Coronary artery (tissue), 2 donors: ENCODE data around the gene PLEKHJ1.
A peak's percentile ranks its signal among the peaks of the same experiment; 100 is the strongest.

ENCODE experiments used
- DNase-seq: peaks from one replicate; pipeline ENCODE4 v3.0.0-alpha.2; 2017; ENCODE audit warnings: low spot score
- H3K27ac ChIP-seq, 2 donors: fragments of 200-600 bp; sonication (generic); one replicate each; pipeline ENCODE4 v1.5.1; 2016 to 2019
- H3K4me3 ChIP-seq: fragments of 200-600 bp; sonication (generic); 2 replicates; pipeline ENCODE4 v1.5.1; 2016; ENCODE audit warnings: mild to moderate bottlenecking, moderate library complexity
- CTCF ChIP-seq: fragments of 200-600 bp; sonication (generic); IDR thresholded peaks from one replicate; pipeline ENCODE4 v1.5.1; 2019; ENCODE audit warnings: antibody characterized with exemption

The PLEKHJ1 gene

GRCh38 chr19:2232286-2233151 is 3.6 kb downstream of the PLEKHJ1 start:
- TF ChIP-seq CTCF = no peak
- DNase-seq = no peak
- no peak overlapping the region for H3K27ac ChIP-seq
- H3K4me3 ChIP-seq = no peak overlapping the region

DNA sequence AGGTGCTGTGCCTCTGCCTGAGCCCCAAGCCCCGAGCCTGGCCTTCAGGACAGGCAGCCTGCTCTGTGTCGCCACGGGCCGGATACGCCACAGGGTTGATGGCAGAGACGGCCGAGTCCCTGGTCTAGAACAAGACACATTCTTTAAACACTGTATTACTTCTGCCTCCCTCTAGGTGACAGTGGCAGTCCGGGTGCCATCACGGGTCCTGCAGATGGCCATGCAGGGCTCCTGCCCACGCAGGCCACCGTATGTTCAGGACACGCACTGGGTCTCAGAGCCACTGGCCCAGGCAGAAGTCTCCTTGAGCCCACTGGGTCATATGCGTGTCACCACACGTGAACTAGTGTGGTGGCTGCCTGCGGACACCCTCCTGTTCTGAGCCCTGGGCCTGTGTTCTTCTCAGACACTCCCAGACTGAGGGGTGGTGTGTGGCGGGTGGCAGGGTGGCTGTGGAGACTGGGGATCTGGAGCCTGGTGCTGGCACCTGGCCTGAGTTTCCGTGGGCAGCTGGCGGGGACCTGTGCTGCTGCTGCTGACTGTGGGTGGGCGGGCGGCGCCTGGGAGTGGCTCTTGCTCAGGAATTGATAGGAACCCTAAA is 4.4 kb downstream of the PLEKHJ1 start:
- no peak for TF ChIP-seq CTCF
- Histone ChIP-seq H3K4me3 (no peak overlapping the region), H3K27ac (peak overlapping the region in 1 of 2 donors; percentile 10)
- DNase-seq = no peak

GRCh38 chr19:2230807-2231533 is 5.2 kb downstream of the PLEKHJ1 start:
- Histone ChIP-seq H3K4me3 (no peak overlapping the region), H3K27ac (peak overlapping the region in 1 of 2 donors; percentile 10)
- TF ChIP-seq CTCF = no peak
- no peak for DNase-seq

- no peak for TF ChIP-seq CTCF
- Histone ChIP-seq H3K27ac (no peak overlapping the region), H3K4me3 (no peak overlapping the region)
- no peak for DNase-seq
Observed at GRCh38 chr19:2230033-2230531, 6.0 kb downstream of the PLEKHJ1 start.

GRCh38 chr19:2229103-2230032 is 6.8 kb downstream of the PLEKHJ1 start:
- no peak for DNase-seq
- H3K27ac ChIP-seq = no peak overlapping the region
- H3K4me3 ChIP-seq = no peak overlapping the region
- TF ChIP-seq CTCF = no peak
